ENCODE measurements around the gene HAAO.

DNA sequence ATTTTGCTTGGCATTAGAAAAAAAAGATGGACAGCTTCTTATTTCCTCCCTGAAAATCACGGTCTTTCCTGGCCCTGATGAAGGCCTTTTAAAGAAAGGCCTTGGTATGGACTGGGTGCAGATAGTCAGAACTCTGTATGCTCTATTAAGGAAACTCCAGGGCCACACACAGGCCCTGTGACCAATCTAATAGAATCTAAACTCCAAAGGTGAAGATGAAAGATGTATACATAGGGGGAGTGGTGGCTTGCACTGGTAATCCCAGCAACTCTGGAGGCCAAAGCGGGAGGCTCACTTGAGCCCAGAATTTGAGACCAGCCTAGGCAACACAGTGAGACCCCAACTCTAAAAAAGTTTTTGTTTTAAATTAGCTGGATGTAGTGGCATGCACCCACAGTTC is 65.7 kb downstream of the HAAO start:
- TF ChIP-seq POLR2A (IDR thresholded peaks at IDR 0.05; ENCODE audit: low read depth, low read length) (no peak), POLR2AphosphoS5 (IDR thresholded peaks at IDR 0.05; ENCODE audit: low read depth, low read length) (no peak), TAF1 (IDR thresholded peaks at IDR 0.05; ENCODE audit: borderline replicate concordance, low read depth, low read length) (no peak)

All from GM12892 (cell line).